BJ (cell line): ENCODE measurements around the gene MEIKIN. TPM values are rescaled to one million over a fixed set of nuclear protein-coding genes. Genes with fewer than 3 reads are reported as not detected.
"Not testable (repeated sequence)": the region's sequence is repeated elsewhere in the genome, so short reads cannot be mapped to it uniquely, and the experiment has no call there.

Experiments
- CTCF ChIA-PET: fragments of 350-600 bp; formaldehyde crosslinking; extraction: SDS; loops from one replicate; lab custom pipeline; 2021; ENCODE audit warnings: antibody characterized with exemption, inconsistent platforms; lab: Yijun Ruan, JAX
- POLR2A ChIA-PET: fragments of 300-600 bp; sonication (Branson Sonifier 250); formaldehyde crosslinking; extraction: SDS; loops from one replicate; lab custom pipeline; 2021; ENCODE audit warnings: antibody characterized with exemption; lab: Charles Lee
- DNase-seq: peaks from one replicate; pipeline ENCODE4 v3.0.0-alpha.2; 2011; ENCODE audit warnings: low read depth
- H3K27me3 ChIP-seq: 2 replicates; pipeline ENCODE4 v1.6.0; 2011; ENCODE audit warnings: low read length; ENCODE audit not compliant: control insufficient read depth, insufficient read depth
- H3K36me3 ChIP-seq: 2 replicates; pipeline ENCODE4 v1.5.1; 2011; ENCODE audit warnings: low read length; ENCODE audit not compliant: control insufficient read depth, insufficient read depth
- H3K4me3 ChIP-seq: 2 replicates; pipeline ENCODE4 v1.5.1; 2011; ENCODE audit warnings: low read depth, mild to moderate bottlenecking, control low read depth, low read length
- polyA plus RNA-seq: library from polyadenylated mRNA; depleted of rRNA; stranded (reverse); fragments of >200 nt; gene quantifications from 2 replicates; pipeline ENCODE4 v1.2.3, GENCODE V29; 2011
- TF ChIP-seq, protein P1 (sequence below): IDR thresholded peaks from 2 replicates; pipeline ENCODE4 v1.5.1; 2011; ENCODE audit warnings: low read depth, mild to moderate bottlenecking, control low read depth, inconsistent platforms, low read length, moderate library complexity; ENCODE audit not compliant: insufficient read depth

The MEIKIN gene
- polyA plus RNA-seq, 1 experiment: not detected

DNA sequence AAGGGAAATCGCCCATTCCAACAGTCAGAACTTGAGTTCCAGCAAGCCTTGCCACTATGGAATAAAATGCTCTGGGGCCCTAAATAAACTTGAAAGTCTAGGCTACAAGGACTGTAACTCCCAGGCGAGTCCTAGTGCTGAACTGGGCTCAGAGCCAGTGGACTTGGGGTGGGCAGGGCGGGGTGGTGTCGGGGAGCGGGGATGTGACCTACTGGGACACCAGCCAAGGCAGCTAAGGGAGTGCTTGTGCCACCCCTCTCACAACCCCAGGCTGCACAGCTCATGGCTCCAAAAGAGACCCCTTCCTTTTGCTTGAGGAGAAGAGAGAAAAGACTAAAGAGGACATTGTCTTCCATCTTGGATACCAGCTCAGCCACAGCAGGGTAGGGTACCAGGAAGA is 61.5 kb downstream of the MEIKIN start:
- TF ChIP-seq, protein P1, sequence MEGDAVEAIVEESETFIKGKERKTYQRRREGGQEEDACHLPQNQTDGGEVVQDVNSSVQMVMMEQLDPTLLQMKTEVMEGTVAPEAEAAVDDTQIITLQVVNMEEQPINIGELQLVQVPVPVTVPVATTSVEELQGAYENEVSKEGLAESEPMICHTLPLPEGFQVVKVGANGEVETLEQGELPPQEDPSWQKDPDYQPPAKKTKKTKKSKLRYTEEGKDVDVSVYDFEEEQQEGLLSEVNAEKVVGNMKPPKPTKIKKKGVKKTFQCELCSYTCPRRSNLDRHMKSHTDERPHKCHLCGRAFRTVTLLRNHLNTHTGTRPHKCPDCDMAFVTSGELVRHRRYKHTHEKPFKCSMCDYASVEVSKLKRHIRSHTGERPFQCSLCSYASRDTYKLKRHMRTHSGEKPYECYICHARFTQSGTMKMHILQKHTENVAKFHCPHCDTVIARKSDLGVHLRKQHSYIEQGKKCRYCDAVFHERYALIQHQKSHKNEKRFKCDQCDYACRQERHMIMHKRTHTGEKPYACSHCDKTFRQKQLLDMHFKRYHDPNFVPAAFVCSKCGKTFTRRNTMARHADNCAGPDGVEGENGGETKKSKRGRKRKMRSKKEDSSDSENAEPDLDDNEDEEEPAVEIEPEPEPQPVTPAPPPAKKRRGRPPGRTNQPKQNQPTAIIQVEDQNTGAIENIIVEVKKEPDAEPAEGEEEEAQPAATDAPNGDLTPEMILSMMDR: no peak
- Histone ChIP-seq H3K36me3 (no peaks in the 10 kb centered on the region), H3K4me3 (no peak overlapping the region), H3K27me3 (no peaks in the 10 kb centered on the region)
- ChIA-PET CTCF (no interaction called here), POLR2A (no interaction called here)
- no peak for DNase-seq

DNA sequence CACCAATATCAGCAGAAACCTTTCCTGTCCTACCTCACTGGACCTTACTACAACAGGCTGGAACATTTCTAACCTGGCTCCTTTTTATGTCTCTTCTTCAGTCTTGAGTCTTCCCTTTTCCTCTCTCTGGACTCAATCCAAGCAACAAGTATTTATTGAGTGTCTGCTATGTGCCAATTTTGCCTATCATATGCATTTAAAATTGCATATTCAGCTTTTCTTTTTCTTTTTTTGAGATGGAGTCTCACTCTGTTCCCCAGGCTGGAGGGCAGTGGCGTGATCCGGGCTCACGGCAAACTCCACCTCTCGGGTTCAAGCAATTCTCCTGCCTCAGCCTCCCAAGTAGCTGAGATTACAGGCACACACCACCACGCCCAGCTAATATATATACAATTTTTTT is 65.8 kb downstream of the MEIKIN start:
- CTCF ChIA-PET: interaction anchor here (1.6 kb wide), 1 partner anchor 290 kb away, joined by 3 read pairs; no protein-coding TSS in a partner anchor
- Histone ChIP-seq H3K36me3 (no peaks in the 10 kb centered on the region), H3K4me3 (no peak overlapping the region), H3K27me3 (no peaks in the 10 kb centered on the region)
- no peak for DNase-seq
- POLR2A ChIA-PET: no interaction called here
- TF ChIP-seq, protein P1: no peak

DNA sequence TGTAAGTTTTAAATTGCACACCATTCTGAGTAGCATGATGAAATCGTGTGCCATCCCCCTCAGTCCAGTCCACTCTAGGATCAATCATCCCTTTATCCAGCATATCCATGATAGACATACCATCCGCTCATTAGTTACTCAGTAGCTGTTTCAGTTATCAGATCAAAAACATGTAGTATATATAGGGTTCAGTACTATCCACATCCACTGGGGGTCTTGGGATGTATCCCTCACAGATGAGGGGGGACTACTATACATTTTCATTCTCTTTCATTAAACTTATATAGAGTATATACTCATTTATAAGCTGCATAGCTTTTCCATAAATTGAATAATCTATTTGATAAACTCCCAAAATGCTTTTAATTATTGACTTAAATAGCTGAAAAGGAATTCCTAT is 67.6 kb downstream of the MEIKIN start:
- H3K4me3 ChIP-seq: no peak overlapping the region
- no peaks in the 10 kb centered on the region for H3K36me3 ChIP-seq
- DNase-seq: no peak
- POLR2A ChIA-PET: no interaction called here
- CTCF ChIA-PET: no interaction called here
- H3K27me3 ChIP-seq: no peaks in the 10 kb centered on the region
- TF ChIP-seq, protein P1: no peak

DNA sequence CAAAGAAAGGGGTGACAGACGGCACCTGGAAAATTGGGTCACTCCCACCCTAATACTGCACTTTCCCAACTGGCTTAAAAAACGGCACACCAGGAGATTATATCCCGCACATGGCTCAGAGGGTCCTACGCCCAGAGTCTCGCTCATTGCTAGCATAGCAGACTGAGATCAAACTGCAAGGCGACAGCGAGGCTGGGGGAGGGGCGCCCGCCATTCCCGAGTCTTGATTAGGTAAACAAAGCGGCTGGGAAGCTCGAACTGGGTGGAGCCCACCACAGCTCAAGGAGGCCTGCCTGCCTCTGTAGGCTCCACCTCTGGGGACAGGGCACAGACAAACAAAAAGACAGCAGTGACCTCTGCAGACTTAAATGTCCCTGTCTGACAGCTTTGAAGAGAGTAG is 74.2 kb downstream of the MEIKIN start:
- CTCF ChIA-PET, DNase-seq, H3K27me3 ChIP-seq, H3K36me3 ChIP-seq, H3K4me3 ChIP-seq, POLR2A ChIA-PET: not testable (repeated sequence)

DNA sequence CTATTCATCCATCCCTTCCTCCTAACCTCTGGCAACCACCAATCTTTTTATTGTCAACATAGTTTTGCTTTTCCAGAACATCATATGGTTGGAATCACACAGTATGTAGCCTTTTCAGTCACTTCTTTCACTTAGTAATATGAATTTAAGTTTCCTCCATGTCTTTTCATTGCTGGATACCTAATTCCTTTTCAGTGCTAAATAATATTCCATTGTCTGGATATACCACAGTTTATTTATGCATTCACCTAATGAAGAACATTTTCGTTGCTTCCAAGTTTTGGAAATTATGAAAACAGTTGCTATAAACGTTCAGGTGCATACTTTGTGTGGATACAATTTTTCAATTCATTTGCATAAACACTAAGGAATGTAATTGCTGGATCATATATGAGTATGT is 77.9 kb downstream of the MEIKIN start:
- CTCF ChIA-PET: no interaction called here
- Histone ChIP-seq H3K36me3 (no peaks in the 10 kb centered on the region), H3K4me3 (no peak overlapping the region), H3K27me3 (no peaks in the 10 kb centered on the region)
- POLR2A ChIA-PET: no interaction called here
- DNase-seq: no peak
- TF ChIP-seq, protein P1: no peak

DNA sequence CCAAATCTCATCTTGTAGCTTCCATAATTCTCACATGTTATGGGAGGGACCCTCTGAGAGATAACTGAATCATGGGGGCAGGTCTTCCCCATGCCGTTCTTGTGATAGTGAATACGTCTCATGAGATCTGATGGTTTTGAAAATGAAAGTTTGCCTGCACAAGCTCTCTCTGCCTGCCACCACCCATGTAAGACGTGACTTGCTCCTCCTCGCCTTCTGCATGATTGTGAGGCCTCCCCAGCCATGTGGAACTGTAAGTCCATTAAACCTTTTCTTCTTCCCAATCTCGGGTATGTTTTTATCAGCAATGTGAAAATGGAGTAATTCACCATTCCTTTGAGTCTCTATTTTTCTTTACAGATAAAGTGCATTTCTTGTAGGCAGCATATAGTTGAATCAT is 81.8 kb downstream of the MEIKIN start:
- H3K4me3 ChIP-seq: no peak overlapping the region
- ChIA-PET CTCF (interaction anchor here (0.5 kb wide), 1 partner anchor 17 kb away, joined by 3 read pairs; no protein-coding TSS in a partner anchor), POLR2A (no interaction called here)
- DNase-seq: no peak
- no peaks in the 10 kb centered on the region for H3K27me3 ChIP-seq
- TF ChIP-seq, protein P1: no peak
- H3K36me3 ChIP-seq: no peaks in the 10 kb centered on the region
